Hepatocyte (in vitro differentiated cells): ENCODE data around the gene PODXL2. TPM values are rescaled to one million over a fixed set of nuclear protein-coding genes. Genes with fewer than 3 reads are reported as not detected.

Experiments
- DNase-seq: peaks from one replicate; pipeline ENCODE4 v3.0.0-alpha.2; 2016; ENCODE audit warnings: low spot score
- H2AFZ ChIP-seq: fragments of 200-600 bp; sonication (generic); 2 replicates; pipeline ENCODE4 v1.6.0; 2016; ENCODE audit warnings: antibody characterized with exemption, mild to moderate bottlenecking
- H3K27ac ChIP-seq: fragments of 200-600 bp; sonication (generic); 2 replicates; pipeline ENCODE4 v1.5.1; 2016; ENCODE audit warnings: mild to moderate bottlenecking
- H3K27me3 ChIP-seq: fragments of 200-600 bp; sonication (generic); 2 replicates; pipeline ENCODE4 v1.6.1; 2016
- H3K36me3 ChIP-seq: fragments of 200-600 bp; sonication (generic); replicated peaks from 2 replicates; pipeline ENCODE4 v1.5.1; 2016; ENCODE audit warnings: low read depth; ENCODE audit not compliant: insufficient read depth
- H3K4me1 ChIP-seq: fragments of 200-600 bp; sonication (generic); 2 replicates; pipeline ENCODE4 v1.5.1; 2016; ENCODE audit warnings: mild to moderate bottlenecking, moderate library complexity; ENCODE audit not compliant: insufficient read depth
- H3K4me2 ChIP-seq: fragments of 200-600 bp; sonication (generic); 2 replicates; pipeline ENCODE4 v1.6.0; 2016
- H3K4me3 ChIP-seq: fragments of 200-600 bp; sonication (generic); 2 replicates; pipeline ENCODE4 v1.5.1; 2016; ENCODE audit warnings: mild to moderate bottlenecking
- H3K79me2 ChIP-seq: fragments of 200-600 bp; sonication (generic); 2 replicates; pipeline ENCODE4 v1.6.0; 2017; ENCODE audit warnings: mild to moderate bottlenecking
- H3K9me2 ChIP-seq: fragments of 200-600 bp; sonication (generic); replicated peaks from 2 replicates; pipeline ENCODE4 v1.6.0; 2017; ENCODE audit warnings: mild to moderate bottlenecking; ENCODE audit not compliant: insufficient read depth
- H3K9me3 ChIP-seq: fragments of 200-600 bp; sonication (generic); 2 replicates; pipeline ENCODE4 v1.5.1; 2016; ENCODE audit warnings: low read depth, mild to moderate bottlenecking
- H4K20me1 ChIP-seq: fragments of 200-600 bp; sonication (generic); 2 replicates; pipeline ENCODE4 v1.6.0; 2016; ENCODE audit warnings: mild to moderate bottlenecking; ENCODE audit not compliant: insufficient read depth, poor library complexity, severe bottlenecking
- EZH2 ChIP-seq: fragments of 200-600 bp; sonication (generic); IDR thresholded peaks from 2 replicates; pipeline ENCODE4 v1.6.1; 2016; ENCODE audit warnings: antibody characterized with exemption, mild to moderate bottlenecking, borderline replicate concordance
- EZH2phosphoT487 ChIP-seq: fragments of 200-600 bp; sonication (generic); IDR thresholded peaks from one replicate; pipeline ENCODE4 v1.6.1; 2018; ENCODE audit warnings: antibody characterized with exemption, mild to moderate bottlenecking, low read depth, moderate library complexity; ENCODE audit not compliant: unreplicated experiment, severe bottlenecking
- WGBS: methylation state at CpG from one replicate; pipeline ENCODE4 v1.1.6; 2016; ENCODE audit warnings: low lambda C conversion rate; ENCODE audit errors: missing lambda C conversion rate; 5-methylcytosine and 5-hydroxymethylcytosine counted together
- polyA plus RNA-seq: library from polyadenylated mRNA; unstranded; fragments of >200 nt; fragmentation: Nextera tagmentation; extraction: Ambion mirVana; gene quantifications from 2 replicates; pipeline ENCODE4 v1.2.1, GENCODE V29; 2016
- total RNA-seq: library from RNA; depleted of rRNA; stranded (reverse); fragments of >200 nt; gene quantifications from 2 replicates; pipeline ENCODE4 v1.2.3, GENCODE V29; 2014
- TF ChIP-seq, protein P1 (sequence below): fragments of 200-600 bp; sonication (generic); IDR thresholded peaks from 2 replicates; pipeline ENCODE4 v1.5.1; 2016; ENCODE audit warnings: antibody characterized with exemption, mild to moderate bottlenecking; ENCODE audit not compliant: poor library complexity

PODXL2 gene
- total and polyA plus RNA-seq, 2 experiments from 2014 or later, result 5.1 to 6.4 TPM

DNA sequence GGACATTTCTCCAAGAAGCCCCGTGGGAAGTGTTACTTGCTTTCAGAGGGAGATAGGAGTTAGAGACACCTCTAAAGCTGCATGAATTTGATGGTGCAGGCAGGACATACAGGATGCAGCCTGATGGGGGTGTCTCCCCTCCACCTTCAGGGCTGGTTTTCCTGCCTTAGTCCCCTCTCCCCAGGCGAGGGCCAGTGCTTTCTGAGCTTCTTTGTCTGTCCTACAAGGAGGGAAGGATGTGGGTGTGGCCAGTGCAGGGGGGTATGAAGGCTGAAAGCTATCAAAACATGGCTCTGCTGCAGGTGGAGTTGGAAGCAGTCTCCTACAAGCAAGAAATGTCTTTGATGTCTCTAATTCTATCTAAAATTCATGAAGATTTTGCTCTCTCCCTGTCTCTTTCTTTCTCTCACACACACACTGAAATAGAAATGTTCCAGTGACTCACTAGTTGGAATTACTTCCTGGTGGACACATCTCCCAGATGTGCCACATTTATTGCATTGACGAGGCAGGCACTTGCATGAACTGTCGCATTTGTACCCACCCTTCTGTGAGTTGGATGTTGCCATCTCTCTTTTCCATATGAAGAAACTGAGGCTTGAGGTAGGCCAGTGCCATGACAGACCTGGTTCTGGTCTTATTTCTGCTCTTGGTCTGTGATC, 13.9 kb upstream of the PODXL2 start:
- Histone ChIP-seq H4K20me1 (no peaks in the 10 kb centered on the region), H3K4me1 (no peaks in the 10 kb centered on the region), H3K36me3 (no peaks in the 10 kb centered on the region), H2AFZ (no peak overlapping the region), H3K4me2 (no peak overlapping the region), H3K27ac (no peak overlapping the region), H3K9me2 (no peaks in the 10 kb centered on the region), H3K4me3 (no peak overlapping the region), H3K9me3 (no peaks in the 10 kb centered on the region), H3K79me2 (no peaks in the 10 kb centered on the region), H3K27me3 (no peaks in the 10 kb centered on the region)
- 83% methylated on average over 4 of the region's 4 CpGs for WGBS
- DNase-seq, result no peak
- no peak for TF ChIP-seq EZH2phosphoT487
- TF ChIP-seq, protein P1, sequence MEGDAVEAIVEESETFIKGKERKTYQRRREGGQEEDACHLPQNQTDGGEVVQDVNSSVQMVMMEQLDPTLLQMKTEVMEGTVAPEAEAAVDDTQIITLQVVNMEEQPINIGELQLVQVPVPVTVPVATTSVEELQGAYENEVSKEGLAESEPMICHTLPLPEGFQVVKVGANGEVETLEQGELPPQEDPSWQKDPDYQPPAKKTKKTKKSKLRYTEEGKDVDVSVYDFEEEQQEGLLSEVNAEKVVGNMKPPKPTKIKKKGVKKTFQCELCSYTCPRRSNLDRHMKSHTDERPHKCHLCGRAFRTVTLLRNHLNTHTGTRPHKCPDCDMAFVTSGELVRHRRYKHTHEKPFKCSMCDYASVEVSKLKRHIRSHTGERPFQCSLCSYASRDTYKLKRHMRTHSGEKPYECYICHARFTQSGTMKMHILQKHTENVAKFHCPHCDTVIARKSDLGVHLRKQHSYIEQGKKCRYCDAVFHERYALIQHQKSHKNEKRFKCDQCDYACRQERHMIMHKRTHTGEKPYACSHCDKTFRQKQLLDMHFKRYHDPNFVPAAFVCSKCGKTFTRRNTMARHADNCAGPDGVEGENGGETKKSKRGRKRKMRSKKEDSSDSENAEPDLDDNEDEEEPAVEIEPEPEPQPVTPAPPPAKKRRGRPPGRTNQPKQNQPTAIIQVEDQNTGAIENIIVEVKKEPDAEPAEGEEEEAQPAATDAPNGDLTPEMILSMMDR, result no peak
- TF ChIP-seq EZH2, result no peak

GRCh38 chr3:127615631-127616305, 13.2 kb upstream of the PODXL2 start:
- Histone ChIP-seq H3K36me3 (no peaks in the 10 kb centered on the region), H3K4me2 (no peak overlapping the region), H2AFZ (no peak overlapping the region), H3K79me2 (no peaks in the 10 kb centered on the region), H3K4me3 (no peak overlapping the region), H3K27me3 (no peaks in the 10 kb centered on the region), H3K27ac (no peak overlapping the region), H3K4me1 (no peaks in the 10 kb centered on the region), H3K9me3 (no peaks in the 10 kb centered on the region), H4K20me1 (no peaks in the 10 kb centered on the region), H3K9me2 (no peaks in the 10 kb centered on the region)
- TF ChIP-seq, protein P1, result no peak
- TF ChIP-seq EZH2 (no peak), EZH2phosphoT487 (no peak)
- no peak for DNase-seq
- 98% methylated on average over 6 of the region's 6 CpGs for WGBS

- Histone ChIP-seq H3K9me2 (no peaks in the 10 kb centered on the region), H3K9me3 (no peaks in the 10 kb centered on the region), H3K4me2 (no peak overlapping the region), H3K36me3 (no peaks in the 10 kb centered on the region), H2AFZ (no peak overlapping the region), H3K79me2 (no peaks in the 10 kb centered on the region), H4K20me1 (no peaks in the 10 kb centered on the region), H3K27me3 (no peaks in the 10 kb centered on the region), H3K27ac (no peak overlapping the region), H3K4me1 (no peaks in the 10 kb centered on the region), H3K4me3 (no peak overlapping the region)
- no peak for TF ChIP-seq EZH2phosphoT487
- no peak for TF ChIP-seq EZH2
- TF ChIP-seq, protein P1, result no peak
- 97% methylated on average over 26 of the region's 26 CpGs for WGBS
- no peak for DNase-seq
These were observed 12.0 kb upstream of the PODXL2 start for GRCh38 chr3:127616836-127617605.
